ENCODE results near the gene NDUFA8.

The NDUFA8 gene

DNA sequence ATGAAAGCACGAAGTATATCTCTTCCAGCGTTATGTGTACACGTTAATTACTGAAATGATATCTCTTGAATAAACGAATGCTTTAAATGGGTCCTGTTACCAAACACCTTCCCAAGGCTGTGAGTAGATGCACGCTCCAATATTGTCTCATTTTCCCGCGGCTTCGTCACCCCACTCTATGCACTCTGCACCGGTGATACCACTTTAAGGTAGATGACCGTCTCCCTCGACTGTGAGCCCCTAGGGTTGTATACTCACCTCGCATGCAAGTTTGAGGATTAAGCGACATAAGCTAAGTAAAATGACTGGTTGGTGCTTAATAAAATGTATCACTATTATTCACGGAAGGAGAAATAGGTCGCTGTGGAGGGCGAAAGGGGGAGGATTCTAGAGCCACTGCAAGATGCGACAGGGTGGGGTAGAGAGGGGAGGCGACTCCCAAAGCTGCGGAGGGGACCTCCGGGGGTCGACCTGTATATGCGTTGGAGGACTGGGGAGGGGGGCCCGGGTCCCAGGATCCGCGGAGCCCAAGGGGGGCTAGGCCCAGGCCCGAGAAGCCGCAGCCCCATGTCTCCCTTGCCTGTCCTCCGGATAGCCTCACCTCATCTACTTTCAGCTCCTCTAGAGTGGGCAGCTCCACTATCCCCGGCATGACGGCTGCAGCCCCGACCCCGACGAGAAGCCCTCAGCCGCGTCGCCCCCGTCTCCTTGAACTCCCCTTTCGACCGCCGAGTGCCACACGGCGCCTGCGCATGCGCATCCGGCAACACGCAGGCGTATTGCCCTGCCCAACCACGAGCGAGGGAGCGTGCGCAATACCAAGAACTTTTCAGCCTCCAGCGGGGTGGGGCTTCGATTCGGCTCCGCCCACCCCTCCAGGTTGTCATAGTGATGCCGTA, at the start of gene NDUFA8, which contains the start of gene MORN5:
Gene NDUFA8 (minus strand): TSS at position 754 of the 899 bp plus-strand sequence. CDS start 102 bp downstream, at position 652.
Gene MORN5 (plus strand): TSS at position 883 of the 899 bp plus-strand sequence. CDS start 65 bp downstream, outside the sequence.
- DNase-seq (ENCODE audit: low spot score): peak; percentile 100

DNA sequence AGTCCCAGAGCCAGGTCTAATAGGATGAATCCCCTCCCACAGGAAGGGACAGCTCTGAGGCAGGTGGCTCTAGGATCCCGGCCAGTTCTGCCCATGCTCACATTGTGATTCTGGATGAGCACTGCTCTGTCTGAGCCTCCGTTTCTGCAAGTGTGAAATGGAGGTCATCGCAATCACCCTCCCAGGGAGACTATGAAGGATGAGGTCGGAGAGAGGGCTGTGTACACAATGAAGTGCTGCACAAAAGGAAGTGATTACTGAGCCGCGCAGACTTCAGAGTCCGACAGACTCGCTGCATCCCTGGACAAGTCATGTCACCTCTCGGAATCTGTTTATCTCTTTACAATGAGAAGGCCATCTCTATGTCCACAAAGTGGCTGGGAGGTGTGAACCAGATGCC, 47.5 kb upstream of the NDUFA8 start:
- no peak for DNase-seq (ENCODE audit: low spot score)

GRCh38 chr9:122206118-122207046, 46.8 kb upstream of the NDUFA8 start:
- peak; percentile 64 for DNase-seq (ENCODE audit: low spot score)

DNA sequence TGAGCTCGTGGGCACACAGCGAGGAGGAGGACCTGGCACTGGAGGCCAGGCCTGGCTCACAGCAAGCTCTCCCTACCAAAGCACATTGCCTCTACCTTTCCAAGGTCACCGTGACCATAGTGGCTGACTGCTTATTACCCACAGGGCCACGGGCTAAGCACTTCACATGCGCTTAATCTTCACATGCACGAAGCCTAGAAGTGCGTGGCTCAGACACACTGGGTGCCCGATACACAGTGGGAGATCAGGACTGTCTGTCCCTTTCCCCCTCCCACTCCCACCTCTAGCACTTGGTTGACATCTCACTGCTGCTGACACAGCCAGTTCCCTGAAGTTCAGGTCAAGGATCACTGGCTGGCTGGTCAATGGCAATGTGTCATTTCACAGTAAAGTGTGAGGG, 45.6 kb upstream of the NDUFA8 start:
- DNase-seq (ENCODE audit: low spot score): no peak

DNA sequence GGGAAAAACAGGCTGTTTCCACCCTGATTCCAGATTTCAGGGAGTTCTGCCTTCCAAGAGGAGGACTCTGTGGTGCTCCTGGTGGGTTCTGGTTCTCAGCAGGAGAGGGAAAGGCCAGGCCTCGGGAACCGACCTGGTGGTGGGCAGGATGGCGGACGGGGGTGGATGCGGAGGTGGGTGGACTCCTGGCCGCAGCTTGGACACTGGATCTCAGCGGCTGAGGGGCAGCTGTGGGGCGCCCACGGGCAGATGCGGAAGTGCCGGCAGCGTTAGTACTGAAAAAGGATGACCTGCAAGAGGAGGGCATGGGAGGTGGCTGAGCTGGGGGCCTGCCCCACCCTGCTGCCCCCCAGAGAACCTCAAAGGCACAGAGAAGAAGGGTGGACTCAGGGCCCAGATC, 44.9 kb upstream of the NDUFA8 start:
- DNase-seq (ENCODE audit: low spot score): no peak

DNA sequence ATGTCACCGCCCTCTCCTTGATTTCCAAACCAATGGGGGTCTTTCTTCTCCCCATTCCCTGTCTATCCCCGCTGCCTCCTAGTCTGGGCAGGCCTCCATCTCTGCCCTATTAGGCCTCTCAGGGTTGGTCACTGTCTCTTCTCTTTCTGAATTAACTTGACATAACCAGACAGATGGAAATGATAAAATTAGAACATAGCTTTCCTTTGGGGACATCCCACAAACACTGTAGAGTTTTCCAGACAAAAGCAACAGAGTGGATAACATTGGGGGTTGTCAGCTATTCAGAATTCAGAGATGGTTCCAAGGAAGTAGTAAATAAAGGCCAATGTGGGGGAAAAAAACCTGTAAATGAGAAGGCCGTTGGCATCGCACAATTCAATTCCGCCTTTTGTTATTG, 44.5 kb upstream of the NDUFA8 start:
- no peak for DNase-seq (ENCODE audit: low spot score)

- DNase-seq (ENCODE audit: low spot score): no peak
Measured at GRCh38 chr9:122202111-122202510, 42.5 kb upstream of the NDUFA8 start.

DNA sequence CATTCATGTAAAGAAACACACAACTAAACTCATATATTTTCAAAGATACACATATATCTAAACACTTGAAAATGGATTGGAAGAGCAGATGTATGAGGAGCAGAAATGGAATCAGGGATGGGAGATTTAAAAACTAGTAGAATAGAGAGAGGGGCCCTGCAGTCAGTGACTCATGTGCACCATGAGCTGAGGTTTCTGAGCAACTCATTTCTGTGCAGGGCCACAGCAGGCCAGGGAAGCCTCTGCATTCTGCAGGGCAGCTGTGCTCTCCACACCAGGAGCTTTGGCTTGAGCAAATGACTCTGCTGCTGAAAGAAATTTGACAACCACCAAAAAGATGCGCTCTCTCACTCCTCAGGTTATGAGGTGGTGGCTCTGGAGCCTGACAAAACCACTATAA, 42.1 kb upstream of the NDUFA8 start:
- DNase-seq (ENCODE audit: low spot score): no peak

GRCh38 chr9:122200960-122201595, 41.5 kb upstream of the NDUFA8 start:
- no peak for DNase-seq (ENCODE audit: low spot score)

GRCh38 chr9:122197882-122198281, 38.3 kb upstream of the NDUFA8 start:
- DNase-seq (ENCODE audit: low spot score): no peak

GRCh38 chr9:122197426-122197825, 37.8 kb upstream of the NDUFA8 start:
- no peak for DNase-seq (ENCODE audit: low spot score)

GRCh38 chr9:122195875-122196274, 36.3 kb upstream of the NDUFA8 start:
- DNase-seq (ENCODE audit: low spot score): no peak

GRCh38 chr9:122193651-122194050, 34.1 kb upstream of the NDUFA8 start:
- DNase-seq (ENCODE audit: low spot score): no peak

DNA sequence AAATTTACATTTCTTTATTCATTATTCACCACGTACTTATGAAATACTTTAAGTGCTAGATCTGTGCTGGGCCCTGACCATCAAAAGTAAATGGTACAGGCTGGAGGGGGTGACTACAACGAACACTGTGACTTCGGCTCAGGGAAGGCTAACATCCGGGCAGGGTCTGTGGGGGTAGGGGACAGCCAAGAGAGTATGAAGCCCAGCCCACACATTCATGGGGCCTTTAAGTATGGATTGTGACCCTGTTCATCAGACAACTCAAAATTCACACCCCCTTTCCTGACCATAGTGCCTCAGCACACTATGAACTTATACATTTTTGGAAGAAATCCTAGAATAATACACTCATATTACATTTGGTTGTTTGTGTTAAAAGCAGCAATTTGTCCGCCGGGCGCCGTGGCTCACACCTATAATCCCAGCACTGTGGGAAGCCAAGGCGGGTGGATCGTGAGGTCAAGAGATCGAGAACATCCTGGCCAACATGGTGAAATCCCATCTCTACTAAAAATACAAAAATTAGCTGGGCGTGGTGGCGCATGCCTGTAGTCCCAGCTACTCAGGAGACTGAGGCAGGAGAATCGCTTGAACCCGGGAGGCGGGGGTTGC, 33.4 kb upstream of the NDUFA8 start:
- DNase-seq (ENCODE audit: low spot score): no peak

DNA sequence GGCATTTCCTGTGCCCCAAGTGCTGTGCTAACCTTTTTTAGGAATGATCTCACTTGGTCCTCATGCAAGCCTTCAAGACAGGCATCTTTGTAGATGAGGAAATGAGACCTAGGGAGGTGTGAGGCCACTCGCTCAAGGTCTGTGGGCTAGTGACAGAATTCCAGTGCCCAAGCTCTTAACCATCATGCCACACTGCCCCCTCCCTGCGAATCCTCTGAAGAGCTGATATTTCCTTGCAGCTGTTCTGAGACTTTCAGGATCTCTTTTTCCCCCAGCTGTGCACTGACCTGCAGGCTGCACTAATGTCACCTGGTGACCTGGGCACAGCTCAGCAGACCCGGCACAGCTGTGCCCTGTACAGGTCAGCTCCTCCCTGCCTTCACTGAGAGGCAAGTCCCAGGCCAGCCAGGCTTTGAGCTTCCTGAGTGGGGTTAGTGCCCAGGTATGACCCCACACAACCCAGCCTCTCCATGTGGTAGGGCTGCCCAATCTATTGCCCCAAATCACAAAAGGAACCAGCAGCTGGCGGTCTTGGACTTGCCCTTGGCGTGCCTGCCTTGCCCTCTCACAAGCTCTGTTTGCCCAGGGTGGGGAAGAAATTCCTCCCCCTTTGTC, 32.8 kb upstream of the NDUFA8 start:
- no peak for DNase-seq (ENCODE audit: low spot score)

DNA sequence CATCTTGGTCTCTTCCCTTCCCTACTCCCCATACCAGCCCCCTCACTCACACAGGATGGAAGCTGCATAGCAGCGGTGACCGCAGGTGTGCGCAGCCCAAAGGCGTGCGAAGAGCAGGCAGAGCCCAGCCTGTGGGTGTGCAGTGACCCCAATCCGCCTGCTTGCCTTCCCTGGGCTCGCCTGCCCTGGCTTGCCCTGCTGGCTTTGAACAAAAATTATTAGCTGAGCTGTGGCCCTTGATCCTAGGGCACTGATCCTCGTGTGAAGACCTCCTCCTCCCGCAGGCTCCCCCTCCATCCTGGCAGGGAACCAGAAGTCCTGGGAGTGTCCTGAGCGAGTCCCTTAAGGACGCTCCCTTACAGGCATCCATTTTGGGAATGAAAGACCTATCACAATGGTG, 32.0 kb upstream of the NDUFA8 start:
- DNase-seq (ENCODE audit: low spot score): no peak

GRCh38 chr9:122190597-122191381, 31.2 kb upstream of the NDUFA8 start:
- DNase-seq (ENCODE audit: low spot score): no peak

GRCh38 chr9:122188369-122188768, 28.8 kb upstream of the NDUFA8 start:
- DNase-seq (ENCODE audit: low spot score): no peak

DNA sequence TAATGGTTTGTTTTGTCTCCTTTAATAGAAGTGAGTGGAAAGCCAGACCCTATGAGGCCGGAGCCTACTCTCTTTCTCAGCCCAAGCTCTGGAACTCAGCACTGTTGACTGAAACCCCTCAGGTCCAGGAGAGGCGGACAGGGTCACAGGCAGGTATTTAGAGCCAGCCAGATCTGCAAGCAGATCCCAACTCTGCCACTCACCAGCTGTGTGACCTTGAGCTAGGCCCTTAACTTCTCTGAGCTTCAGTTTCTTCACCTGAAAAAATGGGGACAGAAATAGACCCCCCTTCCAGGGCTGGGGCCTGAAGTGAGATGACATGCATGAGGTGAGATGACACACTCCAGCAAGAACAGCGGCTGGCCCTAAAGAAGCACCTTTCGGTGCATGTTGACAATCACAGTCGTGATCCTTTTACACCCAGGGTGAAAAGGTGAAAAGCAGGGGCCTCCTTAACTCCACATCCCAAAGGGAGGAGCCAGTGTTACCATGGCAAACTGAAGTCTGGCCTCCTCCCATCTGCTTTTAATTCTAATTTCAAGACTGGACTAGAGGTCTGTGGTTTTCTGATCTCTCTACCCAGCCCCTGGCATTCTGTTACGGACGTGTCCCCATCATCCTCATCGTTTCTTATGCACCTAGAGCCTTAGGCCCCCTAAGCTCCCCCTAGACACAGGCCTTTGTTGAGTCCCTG, 27.3 kb upstream of the NDUFA8 start:
- no peak for DNase-seq (ENCODE audit: low spot score)

GRCh38 chr9:122186301-122186700, 26.7 kb upstream of the NDUFA8 start:
- DNase-seq (ENCODE audit: low spot score): no peak

All from COLO829 (cell line).